ENCODE measurements around the gene DOCK4. TPM values are rescaled to one million over a fixed set of nuclear protein-coding genes. Genes with fewer than 3 reads are reported as not detected.

The DOCK4 gene
- total and polyA plus RNA-seq, 10 of the 15 experiments (the other 5 are each of a cell fraction or from before 2014, with no cell fraction given) = 0.03 to 0.73 (median 0.38) TPM

GRCh38 chr7:112101201-112101846 is 104.9 kb downstream of the DOCK4 start:
- no peak for ATAC-seq
- no peaks in the 10 kb centered on the region for H3K9me3 ChIP-seq (replicated peaks; ENCODE audit: control insufficient read depth, insufficient read depth, low read length)
- ChIA-PET RAD21 (ENCODE audit: unreplicated experiment) (no interaction called here), POLR2A (no interaction called here), CTCF (no interaction called here), SMC1A (ENCODE audit: uncharacterized antibody, unreplicated experiment) (interaction anchor here (0.7 to 1.1 kb wide), 4 partner anchors 10 to 92 kb away, joined by 3 to 4 read pairs (median 3); no protein-coding TSS in a partner anchor)
- DNase-seq (ENCODE audit: low read depth, low spot score) = no peak
- no peak overlapping the region for H3K9ac ChIP-seq (ENCODE audit: control insufficient read depth, insufficient read depth, low read length)
- in situ Hi-C loops (cut with MboI) (no loop called here), intact Hi-C loops (cut with micrococcal nuclease; ENCODE audit: unreplicated experiment) (no loop called here)
- WGBS (ENCODE audit: insufficient coverage, insufficient replicate concordance, low lambda C conversion rate, missing lambda C conversion rate) = 72% methylated on average over 8 of the region's 8 CpGs
- H3K4me2 ChIP-seq (ENCODE audit: control insufficient read depth, insufficient read depth) = no peak overlapping the region
- H3K4me1 ChIP-seq (ENCODE audit: control insufficient read depth, insufficient read depth, low read length) = no peaks in the 10 kb centered on the region
- no peak overlapping the region for H2AFZ ChIP-seq (ENCODE audit: control insufficient read depth, low read depth, low read length)
- no peak overlapping the region for H3K4me3 ChIP-seq
- no peaks in the 10 kb centered on the region for H4K20me1 ChIP-seq (ENCODE audit: control insufficient read depth, insufficient read depth)
- H3K27ac ChIP-seq (ENCODE audit: control insufficient read depth, insufficient read depth) = no peak overlapping the region
- no peak for FAIRE-seq
- BruUV-seq (replicated peaks) = no TSS peak
- H3K36me3 ChIP-seq (ENCODE audit: control insufficient read depth in 2 of 2, insufficient read depth in 2 of 2, low read length in 1 of 2) = no peaks in the 10 kb centered on the region
- no peaks in the 10 kb centered on the region for H3K79me2 ChIP-seq (ENCODE audit: control insufficient read depth, insufficient read depth, low read length)
- no peaks in the 10 kb centered on the region for H3K27me3 ChIP-seq (replicated peaks in 1 of 2; ENCODE audit: control insufficient read depth in 2 of 2, insufficient read depth in 2 of 2, low read length in 1 of 2)
- TF ChIP-seq SRF (IDR thresholded peaks at IDR 0.05; ENCODE audit: low read depth in 2 of 2, low read length in 2 of 2) (no peak), DPF2 (IDR thresholded peaks at IDR 0.05) (no peak), ETV6 (conservative IDR thresholded peaks at IDR 0.05 in 1 of 2, IDR thresholded peaks at IDR 0.05 in 1 of 2; ENCODE audit: borderline replicate concordance in 1 of 2, low read depth in 1 of 2) (no peak), ZBTB33 (IDR thresholded peaks at IDR 0.05) (no peak)

DNA sequence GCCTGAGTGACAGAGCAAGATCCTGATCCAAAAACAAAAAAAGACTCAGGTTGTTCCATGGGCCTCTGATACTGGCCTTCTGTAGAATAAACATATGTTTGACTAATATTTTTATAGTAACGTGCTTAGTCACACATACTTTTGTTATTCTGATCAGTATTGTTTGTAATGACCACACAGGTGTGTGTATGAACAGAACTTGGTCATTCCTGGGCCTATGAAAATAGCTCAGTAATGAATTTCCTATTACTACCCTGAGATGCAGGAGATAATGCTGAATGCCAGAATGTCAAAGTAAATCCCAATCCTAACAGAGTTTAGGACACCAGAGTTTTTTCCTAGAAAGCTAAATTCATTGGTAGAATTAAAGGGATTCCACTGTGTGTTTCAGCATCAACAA is 108.7 kb downstream of the DOCK4 start:
- 92% methylated on average over 1 of the region's 1 CpG for WGBS (ENCODE audit: insufficient coverage, insufficient replicate concordance, low lambda C conversion rate, missing lambda C conversion rate)
- Histone ChIP-seq H3K4me1 (ENCODE audit: control insufficient read depth, insufficient read depth, low read length) (no peaks in the 10 kb centered on the region), H4K20me1 (ENCODE audit: control insufficient read depth, insufficient read depth) (no peaks in the 10 kb centered on the region), H3K9ac (ENCODE audit: control insufficient read depth, insufficient read depth, low read length) (no peak overlapping the region), H3K4me3 (no peak overlapping the region), H3K27me3 (replicated peaks in 1 of 2; ENCODE audit: control insufficient read depth in 2 of 2, insufficient read depth in 2 of 2, low read length in 1 of 2) (no peaks in the 10 kb centered on the region), H3K4me2 (ENCODE audit: control insufficient read depth, insufficient read depth) (no peak overlapping the region), H3K79me2 (ENCODE audit: control insufficient read depth, insufficient read depth, low read length) (no peaks in the 10 kb centered on the region), H3K36me3 (ENCODE audit: control insufficient read depth in 2 of 2, insufficient read depth in 2 of 2, low read length in 1 of 2) (no peaks in the 10 kb centered on the region), H3K27ac (ENCODE audit: control insufficient read depth, insufficient read depth) (no peak overlapping the region), H3K9me3 (replicated peaks; ENCODE audit: control insufficient read depth, insufficient read depth, low read length) (no peaks in the 10 kb centered on the region), H2AFZ (ENCODE audit: control insufficient read depth, low read depth, low read length) (no peak overlapping the region)
- SMC1A ChIA-PET (ENCODE audit: uncharacterized antibody, unreplicated experiment) = interaction anchor here (0.8 kb wide), 1 partner anchor 41 kb away, joined by 3 read pairs; no protein-coding TSS in a partner anchor
- POLR2A ChIA-PET = no interaction called here
- TF ChIP-seq JUND (IDR thresholded peaks at IDR 0.05; ENCODE audit: low read depth, low read length) (no peak), HDAC2 (IDR thresholded peaks at IDR 0.05) (no peak)
- BruUV-seq (replicated peaks) = no TSS peak
- DNase-seq (ENCODE audit: low read depth, low spot score) (no peak), FAIRE-seq (no peak), ATAC-seq (no peak)
- RAD21 ChIA-PET (ENCODE audit: unreplicated experiment) = no interaction called here
- intact Hi-C loops (cut with micrococcal nuclease; ENCODE audit: unreplicated experiment) (no loop called here), in situ Hi-C loops (cut with MboI) (no loop called here)
- CTCF ChIA-PET = interaction anchor here (0.5 kb wide), 1 partner anchor 125 kb away, joined by 3 read pairs; no protein-coding TSS in a partner anchor
